ENCODE results near the gene KCNK13.

- TF ChIP-seq CTCF (tag by site-specific recombination; IDR thresholded peaks at IDR 0.05) (no peak), ZBTB1 (tag by site-specific recombination; IDR thresholded peaks at IDR 0.05) (no peak), ZIC2 (tag by site-specific recombination; IDR thresholded peaks at IDR 0.05) (no peak)
Measured at GRCh38 chr14:90161129-90161528, 99.3 kb downstream of the KCNK13 start.

Measured in HEK293 (cell line).